HG03432 (cell line): ENCODE results near the gene TNNC2.

Experiments used
- ATAC-seq: cut with Tn5 transposase; IDR thresholded peaks from one replicate; pipeline ENCODE4 v1.9.1; 2021; ENCODE audit warnings: mild to moderate bottlenecking, moderate library complexity; ENCODE audit not compliant: unreplicated experiment

TNNC2 gene

GRCh38 chr20:45782890-45783289, 44.2 kb downstream of the TNNC2 start:
- no peak for ATAC-seq

DNA sequence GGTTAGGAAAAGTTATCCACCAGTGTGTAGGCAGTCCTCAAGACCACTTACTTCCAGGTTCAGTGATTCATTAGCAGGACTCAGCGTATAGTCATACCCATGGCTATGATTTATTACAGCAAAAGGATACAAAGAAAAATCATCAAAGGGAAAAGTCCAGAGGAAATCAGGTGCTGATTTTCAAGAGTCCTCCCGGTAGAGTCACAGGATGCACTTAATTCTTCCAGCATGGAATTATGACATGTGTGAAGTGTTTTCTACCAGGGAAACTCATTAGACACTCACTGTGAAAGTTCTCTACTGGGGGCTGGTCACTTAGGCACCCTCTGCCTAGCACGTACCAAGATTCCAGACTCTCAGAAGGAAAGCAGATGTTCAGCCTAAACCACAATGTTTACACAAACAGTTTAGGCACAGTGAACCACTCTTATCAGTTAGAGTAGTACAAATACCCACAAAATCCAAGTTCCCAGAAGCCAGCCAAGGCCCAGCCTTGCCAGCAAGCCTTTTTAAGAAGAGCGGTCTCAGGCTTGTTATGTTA, 45.7 kb downstream of the TNNC2 start:
- ATAC-seq, result no peak

DNA sequence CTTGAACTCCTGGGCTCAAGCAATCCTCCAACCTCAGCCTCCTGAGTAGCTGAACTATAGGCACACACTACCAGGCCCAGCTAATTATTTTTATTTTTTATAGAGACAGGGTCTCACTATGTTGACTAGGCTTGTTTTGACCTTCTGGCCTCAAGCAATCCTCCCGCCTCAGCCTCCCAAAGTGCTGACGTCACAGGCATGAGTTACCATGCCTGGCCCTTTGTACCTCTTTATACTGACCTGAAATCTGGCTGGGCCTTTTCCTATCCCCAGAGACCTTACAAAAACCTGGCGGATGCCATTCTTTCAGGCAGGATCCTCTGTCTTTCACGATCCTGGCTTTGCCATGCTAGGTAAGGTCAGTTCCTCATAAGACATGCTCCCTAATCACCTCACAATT, 47.0 kb downstream of the TNNC2 start:
- no peak for ATAC-seq

DNA sequence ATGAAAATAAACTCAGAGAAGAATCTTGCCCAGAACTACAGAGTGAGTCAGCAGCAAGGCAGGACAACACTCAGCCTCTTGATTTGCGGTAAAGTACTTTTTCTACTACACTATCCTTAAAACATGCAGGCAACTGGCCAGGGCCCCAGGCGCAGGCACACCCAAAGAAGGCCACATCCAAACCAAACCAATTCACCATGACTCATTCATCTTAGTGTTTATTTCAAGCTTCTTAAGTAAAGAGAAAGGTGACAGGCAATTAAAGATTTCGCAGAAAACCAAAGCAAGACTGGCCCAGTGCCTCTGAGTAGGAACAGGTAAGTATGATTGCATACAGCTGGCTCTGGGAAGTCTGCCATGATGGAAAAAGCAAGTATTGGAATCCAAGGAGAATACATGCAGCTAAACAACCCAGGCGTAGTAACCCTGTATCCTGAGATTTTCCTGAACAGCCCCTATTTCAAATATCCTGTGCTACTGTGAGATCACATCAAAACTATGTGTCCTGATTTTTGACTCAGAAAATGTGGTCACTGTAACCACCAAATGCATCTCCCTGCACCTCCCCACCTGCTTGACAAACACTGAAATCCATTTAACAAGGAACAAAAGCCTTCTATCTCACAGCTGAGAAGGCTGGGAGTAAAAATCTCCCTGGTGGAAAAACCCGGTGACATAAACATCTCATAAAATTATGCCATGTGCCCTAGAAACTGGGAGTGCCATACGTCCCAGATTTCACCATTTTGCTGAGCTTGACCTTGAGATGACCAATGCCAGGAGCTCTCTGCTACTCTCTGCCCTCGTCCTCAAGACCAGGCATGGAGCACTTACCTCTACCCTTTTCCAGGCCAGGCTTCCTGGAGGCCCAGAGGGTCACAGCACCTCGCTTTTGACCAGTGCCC, 47.8 kb downstream of the TNNC2 start:
- no peak for ATAC-seq

GRCh38 chr20:45776931-45777330, 50.2 kb downstream of the TNNC2 start:
- ATAC-seq, result no peak

GRCh38 chr20:45775411-45775810, 51.7 kb downstream of the TNNC2 start:
- no peak for ATAC-seq

GRCh38 chr20:45774945-45775344, 52.2 kb downstream of the TNNC2 start:
- ATAC-seq, result no peak
